HG02642 (cell line): ENCODE results near the gene RAF1.

Experiments used
- ATAC-seq: cut with Tn5 transposase; IDR thresholded peaks from one replicate; pipeline ENCODE4 v1.9.1; 2021; ENCODE audit warnings: mild to moderate bottlenecking; ENCODE audit not compliant: unreplicated experiment, poor library complexity

RAF1 gene

GRCh38 chr3:12608376-12608775 is 55.5 kb downstream of the RAF1 start:
- ATAC-seq: no peak

GRCh38 chr3:12603969-12604368 is 59.9 kb downstream of the RAF1 start:
- ATAC-seq: no peak

- no peak for ATAC-seq
Observed at GRCh38 chr3:12601072-12601471, 62.8 kb downstream of the RAF1 start.

- no peak for ATAC-seq
Observed at GRCh38 chr3:12598890-12599289, 65.0 kb downstream of the RAF1 start.

GRCh38 chr3:12593473-12593872 is 70.4 kb downstream of the RAF1 start:
- no peak for ATAC-seq

- no peak for ATAC-seq
Observed at GRCh38 chr3:12591997-12592715, 71.8 kb downstream of the RAF1 start.

- no peak for ATAC-seq
Observed at GRCh38 chr3:12591456-12591855, 72.5 kb downstream of the RAF1 start.

GRCh38 chr3:12590096-12590495 is 73.8 kb downstream of the RAF1 start:
- ATAC-seq: no peak

- no peak for ATAC-seq
Observed at GRCh38 chr3:12588039-12589009, 75.6 kb downstream of the RAF1 start.

GRCh38 chr3:12586403-12586802 is 77.5 kb downstream of the RAF1 start:
- no peak for ATAC-seq

GRCh38 chr3:12585970-12586369 is 77.9 kb downstream of the RAF1 start:
- ATAC-seq: peak; percentile 50

- ATAC-seq: no peak
Observed at GRCh38 chr3:12585181-12585580, 78.7 kb downstream of the RAF1 start.

GRCh38 chr3:12584083-12584482 is 79.8 kb downstream of the RAF1 start:
- no peak for ATAC-seq

GRCh38 chr3:12583280-12583679 is 80.6 kb downstream of the RAF1 start:
- no peak for ATAC-seq

- no peak for ATAC-seq
Observed at GRCh38 chr3:12582730-12583129, 81.2 kb downstream of the RAF1 start.

GRCh38 chr3:12579905-12580304 is 84.0 kb downstream of the RAF1 start:
- ATAC-seq: no peak

- no peak for ATAC-seq
Observed at GRCh38 chr3:12579456-12579855, 84.5 kb downstream of the RAF1 start.

GRCh38 chr3:12578742-12579141 is 85.2 kb downstream of the RAF1 start:
- no peak for ATAC-seq

GRCh38 chr3:12577379-12577778 is 86.5 kb downstream of the RAF1 start:
- ATAC-seq: no peak

- no peak for ATAC-seq
Observed at GRCh38 chr3:12574661-12575060, 89.3 kb downstream of the RAF1 start.

- ATAC-seq: no peak
Observed at GRCh38 chr3:12574131-12574530, 89.8 kb downstream of the RAF1 start.
